Measurements from ENCODE around the gene ATP13A2. TPM values are rescaled to one million over a fixed set of nuclear protein-coding genes. Genes with fewer than 3 reads are reported as not detected.

ATP13A2 gene, protein sequence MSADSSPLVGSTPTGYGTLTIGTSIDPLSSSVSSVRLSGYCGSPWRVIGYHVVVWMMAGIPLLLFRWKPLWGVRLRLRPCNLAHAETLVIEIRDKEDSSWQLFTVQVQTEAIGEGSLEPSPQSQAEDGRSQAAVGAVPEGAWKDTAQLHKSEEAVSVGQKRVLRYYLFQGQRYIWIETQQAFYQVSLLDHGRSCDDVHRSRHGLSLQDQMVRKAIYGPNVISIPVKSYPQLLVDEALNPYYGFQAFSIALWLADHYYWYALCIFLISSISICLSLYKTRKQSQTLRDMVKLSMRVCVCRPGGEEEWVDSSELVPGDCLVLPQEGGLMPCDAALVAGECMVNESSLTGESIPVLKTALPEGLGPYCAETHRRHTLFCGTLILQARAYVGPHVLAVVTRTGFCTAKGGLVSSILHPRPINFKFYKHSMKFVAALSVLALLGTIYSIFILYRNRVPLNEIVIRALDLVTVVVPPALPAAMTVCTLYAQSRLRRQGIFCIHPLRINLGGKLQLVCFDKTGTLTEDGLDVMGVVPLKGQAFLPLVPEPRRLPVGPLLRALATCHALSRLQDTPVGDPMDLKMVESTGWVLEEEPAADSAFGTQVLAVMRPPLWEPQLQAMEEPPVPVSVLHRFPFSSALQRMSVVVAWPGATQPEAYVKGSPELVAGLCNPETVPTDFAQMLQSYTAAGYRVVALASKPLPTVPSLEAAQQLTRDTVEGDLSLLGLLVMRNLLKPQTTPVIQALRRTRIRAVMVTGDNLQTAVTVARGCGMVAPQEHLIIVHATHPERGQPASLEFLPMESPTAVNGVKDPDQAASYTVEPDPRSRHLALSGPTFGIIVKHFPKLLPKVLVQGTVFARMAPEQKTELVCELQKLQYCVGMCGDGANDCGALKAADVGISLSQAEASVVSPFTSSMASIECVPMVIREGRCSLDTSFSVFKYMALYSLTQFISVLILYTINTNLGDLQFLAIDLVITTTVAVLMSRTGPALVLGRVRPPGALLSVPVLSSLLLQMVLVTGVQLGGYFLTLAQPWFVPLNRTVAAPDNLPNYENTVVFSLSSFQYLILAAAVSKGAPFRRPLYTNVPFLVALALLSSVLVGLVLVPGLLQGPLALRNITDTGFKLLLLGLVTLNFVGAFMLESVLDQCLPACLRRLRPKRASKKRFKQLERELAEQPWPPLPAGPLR
- total RNA-seq (2021) (50.9 and 55.6 TPM in 2 replicates), Bru-seq, nascent RNA (percentile 48 among the genes with signal in this experiment), BruChase-seq, experiment 1, labeled RNA remaining after a 2-hour chase (percentile 56 among the genes with signal in this experiment), BruChase-seq, experiment 2, labeled RNA remaining after a 6-hour chase (percentile 64 among the genes with signal in this experiment)
- long read RNA-seq, transcript ATP13A2-203 (29 exons, 3,981 nt) = major isoform, 24 of 156 reads
- long read RNA-seq, transcript ATP13A2-201 (29 exons, 3,840 nt) = major isoform, 24 of 156 reads
- long read RNA-seq, partial matches to known transcripts = 39 of 156 reads
- long read RNA-seq, other reads (novel, unspliced or antisense) = 69 of 156 reads

GRCh38 chr1:17011439-17012307 is at the start of gene ATP13A2:
Gene ATP13A2, minus strand, starts transcription at chr1:17011928. Its CDS starts 190 bp downstream, at chr1:17011738.
- H3K27me3 ChIP-seq (replicated peaks; ENCODE audit: insufficient read depth, low read depth, low read length, poor library complexity) = no peaks in the 10 kb centered on the region
- H3K27ac ChIP-seq (ENCODE audit: low read depth, low read length, poor library complexity, severe bottlenecking) = no peak within 1 kb of the TSS
- H3K9me3 ChIP-seq (ENCODE audit: low read depth, low read length, poor library complexity, severe bottlenecking) = no peaks in the 10 kb centered on the region
- ChIA-PET POLR2A (ENCODE audit: low non-redundant PET) (no interaction called here), CTCF (no interaction called here)
- TF ChIP-seq EZH2 (IDR thresholded peaks at IDR 0.05; ENCODE audit: borderline replicate concordance, low read depth, low read length, poor library complexity, severe bottlenecking) (no peak), CTCF (conservative IDR thresholded peaks at IDR 0.05; ENCODE audit: low read depth, low read length) (no peak)
- H3K4me1 ChIP-seq (ENCODE audit: insufficient read depth, low read length, poor library complexity, severe bottlenecking) = peaks cover 18% of the 10 kb centered on the region
- BruUV-seq (replicated peaks) = no TSS peak
- intact Hi-C loops (cut with micrococcal nuclease; ENCODE audit: unreplicated experiment) = no loop called here
- H3K4me3 ChIP-seq (ENCODE audit: low read depth, low read length, poor library complexity, severe bottlenecking) = peak within 1 kb of the TSS; percentile 91
- DNase-seq (ENCODE audit: low spot score) = peak; percentile 91
- H3K36me3 ChIP-seq (ENCODE audit: insufficient read depth, low read length, poor library complexity, severe bottlenecking) = no peaks in the 10 kb centered on the region

DNA sequence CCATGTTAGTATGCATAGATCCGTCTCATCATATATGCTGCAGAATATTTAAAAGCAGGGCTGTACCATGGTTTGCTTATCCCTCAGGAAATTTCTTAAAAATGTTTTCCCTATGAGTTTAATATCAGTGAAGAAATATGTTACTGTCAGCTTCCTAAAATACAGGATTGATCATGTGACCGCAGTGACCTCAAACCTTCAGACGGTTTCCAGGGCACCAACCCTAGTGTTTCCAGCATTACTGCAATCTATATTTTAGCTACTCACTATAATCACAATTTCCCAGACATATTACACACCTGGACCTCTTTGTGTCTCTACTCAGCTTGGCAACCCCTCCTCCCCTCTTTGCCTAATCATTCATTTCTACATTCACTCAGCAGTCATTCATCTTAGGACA is 49.8 kb upstream of the ATP13A2 start:
- Histone ChIP-seq H3K4me3 (ENCODE audit: low read depth, low read length, poor library complexity, severe bottlenecking) (no peak overlapping the region), H3K27ac (ENCODE audit: low read depth, low read length, poor library complexity, severe bottlenecking) (peak overlapping the region; percentile 21), H3K27me3 (replicated peaks; ENCODE audit: insufficient read depth, low read depth, low read length, poor library complexity) (no peaks in the 10 kb centered on the region), H3K9me3 (ENCODE audit: low read depth, low read length, poor library complexity, severe bottlenecking) (peaks cover 5% of the 10 kb centered on the region), H3K36me3 (ENCODE audit: insufficient read depth, low read length, poor library complexity, severe bottlenecking) (no peaks in the 10 kb centered on the region), H3K4me1 (ENCODE audit: insufficient read depth, low read length, poor library complexity, severe bottlenecking) (peaks cover 40% of the 10 kb centered on the region)
- no peak for DNase-seq (ENCODE audit: low spot score)
- ChIA-PET POLR2A (ENCODE audit: low non-redundant PET) (no interaction called here), CTCF (interaction anchor here (0.5 kb wide), 1 partner anchor 174 kb away, joined by 5 read pairs; no protein-coding TSS in a partner anchor)
- intact Hi-C loops (cut with micrococcal nuclease; ENCODE audit: unreplicated experiment) = loop anchor here (2.0 to 5.0 kb wide), 3 partner anchors 63 to 431 kb away; no protein-coding TSS in a partner anchor
- TF ChIP-seq CTCF (conservative IDR thresholded peaks at IDR 0.05; ENCODE audit: low read depth, low read length) = no peak
- no peak for TF ChIP-seq EZH2 (IDR thresholded peaks at IDR 0.05; ENCODE audit: borderline replicate concordance, low read depth, low read length, poor library complexity, severe bottlenecking)
- BruUV-seq (replicated peaks) = no TSS peak

Data from A673 (cell line).